ENCODE results near the gene CSMD2. TPM values are rescaled to one million over a fixed set of nuclear protein-coding genes. Genes with fewer than 3 reads are reported as not detected.
A peak's percentile ranks its signal among the peaks of the same experiment; 100 is the strongest.

The CSMD2 gene
- polyA plus RNA-seq, 1 of the 3 experiments (the other 2 are of a cell fraction) = not detected

DNA sequence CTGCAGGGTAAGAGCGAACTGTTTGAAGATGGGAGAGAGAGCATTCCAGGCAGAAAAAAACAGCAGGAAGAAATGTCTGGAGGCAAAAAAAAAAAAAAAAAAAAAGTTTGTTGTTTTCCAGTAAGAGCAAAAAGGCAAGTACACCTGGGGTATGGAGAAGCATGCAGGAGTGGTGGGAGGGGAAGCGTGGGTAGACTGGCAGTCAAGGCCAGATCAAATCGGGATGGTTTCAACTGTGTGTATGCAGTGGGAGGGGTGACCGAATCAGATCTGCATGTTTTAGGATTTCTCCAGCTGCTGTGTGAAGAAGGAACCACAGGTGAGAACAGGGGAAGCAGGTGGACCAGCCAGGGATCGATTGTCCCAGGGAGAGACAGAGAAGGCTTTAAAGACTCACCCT is 34.7 kb downstream of the CSMD2 start:
- no peaks in the 10 kb centered on the region for H3F3A ChIP-seq (replicated peaks; ENCODE audit: insufficient read depth)
- no peak overlapping the region for H3K4me2 ChIP-seq
- H3K79me2 ChIP-seq (ENCODE audit: insufficient read depth) = no peaks in the 10 kb centered on the region
- H3K27me3 ChIP-seq (ENCODE audit: insufficient read depth) = no peaks in the 10 kb centered on the region
- no peaks in the 10 kb centered on the region for H3K9me2 ChIP-seq
- POLR2A ChIA-PET = no interaction called here
- no peak overlapping the region for H3K9ac ChIP-seq
- CTCF ChIA-PET = interaction anchor here (1.2 to 2.2 kb wide), 6 partner anchors 14 to 497 kb away, joined by 3 to 9 read pairs (median 4); no protein-coding TSS in a partner anchor
- no peak overlapping the region for H2AFZ ChIP-seq (ENCODE audit: low read depth)
- H3K4me1 ChIP-seq (ENCODE audit: control insufficient read depth in 1 of 2, insufficient read depth in 2 of 2, low read depth in 1 of 2, low read length in 1 of 2) = no peaks in the 10 kb centered on the region
- no peaks in the 10 kb centered on the region for H3K36me3 ChIP-seq (replicated peaks in 1 of 2; ENCODE audit: control insufficient read depth in 1 of 2, insufficient read depth in 2 of 2, low read length in 1 of 2)
- H3K27ac ChIP-seq (ENCODE audit: low read depth in 2 of 2, low read length in 1 of 2) = no peak overlapping the region
- no peaks in the 10 kb centered on the region for H3K9me3 ChIP-seq
- H3K4me3 ChIP-seq (ENCODE audit: low read depth in 2 of 2, low read length in 1 of 2) = no peak overlapping the region
- H4K20me1 ChIP-seq (ENCODE audit: insufficient read depth) = no peaks in the 10 kb centered on the region
- 38% methylated on average over 5 of the region's 5 CpGs for WGBS (ENCODE audit: low lambda C conversion rate)
- TF ChIP-seq FOXJ3 (CRISPR knock-in tag; IDR thresholded peaks at IDR 0.05) = no peak
- TF ChIP-seq EZH2phosphoT487 (IDR thresholded peaks at IDR 0.05; ENCODE audit: borderline replicate concordance, low read depth) = no peak
- TF ChIP-seq SMC3 (IDR thresholded peaks at IDR 0.05; ENCODE audit: low read depth, low read length) = no peak
- no peak for TF ChIP-seq PBX3 (IDR thresholded peaks at IDR 0.05)
- TF ChIP-seq GATA2 (CRISPR knock-in tag; IDR thresholded peaks at IDR 0.05) = no peak
- no peak for TF ChIP-seq TEAD4 (IDR thresholded peaks at IDR 0.05; ENCODE audit: borderline replicate concordance, insufficient read depth)
- no peak for TF ChIP-seq SIN3A (IDR thresholded peaks at IDR 0.05; ENCODE audit: borderline replicate concordance, low read depth, low read length)
- no peak for TF ChIP-seq GABPA (IDR thresholded peaks at IDR 0.05; ENCODE audit: low read depth)
- no peak for TF ChIP-seq YY1 (IDR thresholded peaks at IDR 0.05; ENCODE audit: low read depth)
- TF ChIP-seq FOXM1 (IDR thresholded peaks at IDR 0.05; ENCODE audit: low read depth) = no peak
- no peak for TF ChIP-seq JUND (IDR thresholded peaks at IDR 0.05)
- TF ChIP-seq RAD21 (IDR thresholded peaks at IDR 0.05; ENCODE audit: low read length) = no peak
- TF ChIP-seq ELF1 (IDR thresholded peaks at IDR 0.05) = no peak
- DNase-seq = no peak

DNA sequence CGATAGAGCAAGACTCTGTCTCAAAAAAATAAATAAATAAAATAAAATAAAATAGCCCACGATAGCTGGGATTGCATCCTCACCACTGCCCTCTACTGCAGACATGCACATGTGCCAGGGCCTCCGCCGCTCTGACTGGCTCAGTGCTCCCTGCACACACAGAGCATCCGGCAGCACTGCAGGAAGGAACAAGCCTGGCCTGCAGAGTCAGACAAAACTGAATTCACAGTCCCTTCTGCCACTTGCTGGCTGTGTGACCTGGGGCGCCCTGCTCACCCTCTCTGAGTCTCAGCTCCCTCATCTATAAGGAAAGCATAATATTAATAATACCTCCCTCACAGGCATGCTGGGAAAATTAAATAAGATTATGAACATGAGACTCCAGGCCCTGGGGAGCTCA is 35.4 kb downstream of the CSMD2 start:
- H3K27ac ChIP-seq (ENCODE audit: low read depth in 2 of 2, low read length in 1 of 2) = no peak overlapping the region
- H3K27me3 ChIP-seq (ENCODE audit: insufficient read depth) = no peaks in the 10 kb centered on the region
- H4K20me1 ChIP-seq (ENCODE audit: insufficient read depth) = no peaks in the 10 kb centered on the region
- CTCF ChIA-PET = interaction anchor here (1.2 to 2.2 kb wide), 5 partner anchors 15 to 496 kb away, joined by 3 to 9 read pairs (median 5); no protein-coding TSS in a partner anchor
- no peaks in the 10 kb centered on the region for H3K9me2 ChIP-seq
- H3K79me2 ChIP-seq (ENCODE audit: insufficient read depth) = no peaks in the 10 kb centered on the region
- H3K4me3 ChIP-seq (ENCODE audit: low read depth in 2 of 2, low read length in 1 of 2) = no peak overlapping the region
- H3K9ac ChIP-seq = no peak overlapping the region
- 62% methylated on average over 5 of the region's 6 CpGs for WGBS (ENCODE audit: low lambda C conversion rate)
- no peaks in the 10 kb centered on the region for H3K9me3 ChIP-seq
- POLR2A ChIA-PET = no interaction called here
- no peaks in the 10 kb centered on the region for H3K4me1 ChIP-seq (ENCODE audit: control insufficient read depth in 1 of 2, insufficient read depth in 2 of 2, low read depth in 1 of 2, low read length in 1 of 2)
- DNase-seq = peak; percentile 32
- TF ChIP-seq MAX (IDR thresholded peaks at IDR 0.05; ENCODE audit: low read depth) (no peak), RAD21 (IDR thresholded peaks at IDR 0.05; ENCODE audit: low read length) (0 out of 2 replicates have a peak, but pooled peaks have one; percentile 16)
- no peaks in the 10 kb centered on the region for H3F3A ChIP-seq (replicated peaks; ENCODE audit: insufficient read depth)
- H3K4me2 ChIP-seq = no peak overlapping the region
- no peak overlapping the region for H2AFZ ChIP-seq (ENCODE audit: low read depth)
- H3K36me3 ChIP-seq (replicated peaks in 1 of 2; ENCODE audit: control insufficient read depth in 1 of 2, insufficient read depth in 2 of 2, low read length in 1 of 2) = no peaks in the 10 kb centered on the region
